HEK293T (cell line): Measurements from ENCODE around the gene HSD17B8.

ENCODE experiments used
- CTCF ChIA-PET: fragments of 350-600 bp; formaldehyde crosslinking; extraction: SDS; loops from one replicate; lab custom pipeline; 2021; ENCODE audit warnings: antibody characterized with exemption, inconsistent platforms; lab: Yijun Ruan, JAX
- POLR2A ChIA-PET: fragments of 350-600 bp; formaldehyde crosslinking; extraction: SDS; loops from one replicate; lab custom pipeline; 2020; ENCODE audit warnings: antibody characterized with exemption, inconsistent platforms; lab: Yijun Ruan, JAX
- DNase-seq: peaks from one replicate; pipeline ENCODE4 v3.0.0; 2012; ENCODE audit warnings: mixed read lengths; ENCODE audit errors: extremely low spot score
- ARNT ChIP-seq: fragments of 450-650 bp; IDR thresholded peaks from 2 replicates; pipeline ENCODE4 v1.6.1; 2017; ENCODE audit warnings: mild to moderate bottlenecking
- BHLHE40 ChIP-seq: fragments of 450-650 bp; IDR thresholded peaks from 2 replicates; pipeline ENCODE4 v1.6.1; 2016; ENCODE audit warnings: mild to moderate bottlenecking, moderate library complexity, borderline replicate concordance
- CTBP1 ChIP-seq: fragments of 450-650 bp; IDR thresholded peaks from 2 replicates; pipeline ENCODE4 v1.6.1; 2016; ENCODE audit warnings: borderline replicate concordance
- ELF4 ChIP-seq: fragments of 450-650 bp; IDR thresholded peaks from 2 replicates; pipeline ENCODE4 v1.6.1; 2017; ENCODE audit warnings: antibody characterized with exemption
- FOXA1 ChIP-seq: fragments of 450-650 bp; IDR thresholded peaks from 2 replicates; pipeline ENCODE4 v1.6.1; 2016; ENCODE audit warnings: mild to moderate bottlenecking
- FOXK2 ChIP-seq: fragments of 450-650 bp; IDR thresholded peaks from 2 replicates; pipeline ENCODE4 v1.6.1; 2016; ENCODE audit warnings: mild to moderate bottlenecking
- FOXM1 ChIP-seq: fragments of 450-650 bp; IDR thresholded peaks from 2 replicates; pipeline ENCODE4 v1.6.1; 2017; ENCODE audit warnings: mild to moderate bottlenecking, borderline replicate concordance
- HDGF ChIP-seq: fragments of 450-650 bp; IDR thresholded peaks from 2 replicates; pipeline ENCODE4 v1.6.1; 2017; ENCODE audit warnings: antibody characterized with exemption, borderline replicate concordance
- L3MBTL2 ChIP-seq: fragments of 450-650 bp; conservative IDR thresholded peaks from 2 replicates; pipeline ENCODE4 v1.6.1; 2016; ENCODE audit warnings: mild to moderate bottlenecking
- LEF1 ChIP-seq: fragments of 450-650 bp; IDR thresholded peaks from 2 replicates; pipeline ENCODE4 v1.6.1; 2017; ENCODE audit warnings: mild to moderate bottlenecking, borderline replicate concordance
- NFRKB ChIP-seq: fragments of 450-650 bp; IDR thresholded peaks from 2 replicates; pipeline ENCODE4 v1.6.1; 2016; ENCODE audit warnings: mild to moderate bottlenecking, moderate library complexity
- SP1 ChIP-seq: fragments of 450-650 bp; IDR thresholded peaks from 2 replicates; pipeline ENCODE4 v1.6.1; 2017
- SUZ12 ChIP-seq: fragments of 450-650 bp; IDR thresholded peaks from 2 replicates; pipeline ENCODE4 v1.6.1; 2016; ENCODE audit warnings: mild to moderate bottlenecking
- TARDBP ChIP-seq: fragments of 450-650 bp; IDR thresholded peaks from 2 replicates; pipeline ENCODE4 v1.6.1; 2016
- ZNF384 ChIP-seq: fragments of 450-650 bp; IDR thresholded peaks from 2 replicates; pipeline ENCODE4 v1.6.1; 2016
- TF ChIP-seq, protein P1 (sequence below): fragments of 450-650 bp; IDR thresholded peaks from 2 replicates; pipeline ENCODE4 v1.6.1; 2016

Gene HSD17B8

GRCh38 chr6:33201147-33201545, 3.3 kb upstream of the HSD17B8 start:
- POLR2A ChIA-PET = no interaction called here
- CTCF ChIA-PET = no interaction called here
- TF ChIP-seq CTBP1 (no peak), TARDBP (no peak), LEF1 (no peak), L3MBTL2 (no peak), SP1 (no peak), NFRKB (no peak), HDGF (no peak), FOXM1 (no peak), ARNT (no peak), FOXK2 (no peak), FOXA1 (no peak), SUZ12 (no peak), BHLHE40 (no peak), ELF4 (no peak), ZNF384 (no peak)
- TF ChIP-seq, protein P1, sequence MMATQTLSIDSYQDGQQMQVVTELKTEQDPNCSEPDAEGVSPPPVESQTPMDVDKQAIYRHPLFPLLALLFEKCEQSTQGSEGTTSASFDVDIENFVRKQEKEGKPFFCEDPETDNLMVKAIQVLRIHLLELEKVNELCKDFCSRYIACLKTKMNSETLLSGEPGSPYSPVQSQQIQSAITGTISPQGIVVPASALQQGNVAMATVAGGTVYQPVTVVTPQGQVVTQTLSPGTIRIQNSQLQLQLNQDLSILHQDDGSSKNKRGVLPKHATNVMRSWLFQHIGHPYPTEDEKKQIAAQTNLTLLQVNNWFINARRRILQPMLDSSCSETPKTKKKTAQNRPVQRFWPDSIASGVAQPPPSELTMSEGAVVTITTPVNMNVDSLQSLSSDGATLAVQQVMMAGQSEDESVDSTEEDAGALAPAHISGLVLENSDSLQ = no peak
- no peak for DNase-seq

DNA sequence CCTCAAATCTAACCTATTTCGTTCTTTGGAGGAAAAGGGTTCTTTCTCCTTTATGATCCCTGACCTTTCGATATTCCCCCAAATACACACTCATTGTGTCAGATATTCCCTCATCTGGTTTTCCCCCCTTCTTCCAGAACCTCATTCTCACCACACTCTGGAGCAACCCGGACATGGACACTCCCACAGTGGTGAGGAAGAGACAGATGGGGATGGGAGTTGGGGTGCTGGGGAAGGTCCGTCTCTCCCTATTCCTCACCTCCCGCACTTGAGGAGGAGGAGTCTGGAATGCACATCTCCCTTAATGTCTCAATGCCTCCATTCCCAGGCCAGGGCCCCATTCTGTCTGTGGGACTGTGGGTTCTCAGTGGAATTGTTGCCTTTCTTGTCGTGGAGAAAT, 2.5 kb upstream of the HSD17B8 start:
- CTCF ChIA-PET = no interaction called here
- TF ChIP-seq FOXA1 (no peak), NFRKB (no peak), ELF4 (no peak), ARNT (no peak), SP1 (no peak), ZNF384 (no peak), BHLHE40 (no peak), LEF1 (no peak), FOXK2 (no peak)
- TF ChIP-seq, protein P1 = no peak
- POLR2A ChIA-PET = no interaction called here
- no peak for DNase-seq

GRCh38 chr6:33202799-33203198, 1.7 kb upstream of the HSD17B8 start:
- no peak for TF ChIP-seq NFRKB
- TF ChIP-seq FOXM1 = no peak
- TF ChIP-seq ZNF384 = no peak
- no peak for TF ChIP-seq SUZ12
- TF ChIP-seq L3MBTL2 = no peak
- no peak for TF ChIP-seq FOXK2
- no peak for TF ChIP-seq CTBP1
- POLR2A ChIA-PET = interaction anchor here (1.2 kb wide), 2 partner anchors 75 to 231 kb away, joined by 3 read pairs; no protein-coding TSS in a partner anchor

DNA sequence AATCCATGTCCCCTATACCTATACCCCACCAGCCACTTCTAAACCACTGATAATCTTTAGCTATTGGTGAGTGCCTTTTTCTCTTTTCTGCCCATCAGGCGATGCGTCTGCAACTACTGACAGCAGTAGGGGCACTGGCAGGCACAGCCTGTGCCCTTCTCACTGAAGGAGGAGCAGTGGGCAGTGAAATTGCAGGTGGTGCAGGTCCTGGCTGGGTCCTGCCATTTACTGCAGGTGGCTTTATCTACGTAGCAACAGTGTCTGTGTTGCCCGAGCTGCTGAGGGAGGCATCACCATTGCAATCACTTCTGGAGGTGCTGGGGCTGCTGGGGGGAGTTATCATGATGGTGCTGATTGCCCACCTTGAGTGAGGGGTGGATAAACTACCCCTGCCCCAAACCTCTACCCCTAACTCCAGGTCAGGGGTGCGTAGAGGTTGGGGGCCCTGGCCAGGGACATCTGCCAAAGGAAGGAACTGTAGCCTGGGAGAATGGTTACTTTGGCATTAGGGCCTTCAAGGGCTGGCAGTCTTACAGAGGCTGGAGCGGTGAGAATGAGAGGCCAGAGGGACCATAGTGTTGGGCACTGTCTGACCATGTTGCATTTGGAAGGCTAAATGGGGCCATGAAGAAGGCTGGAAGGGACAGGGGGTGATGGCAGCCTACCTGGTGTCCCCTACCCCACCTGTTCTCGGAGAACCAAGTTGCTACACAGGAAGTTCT, 851 bp upstream of the HSD17B8 start:
- DNase-seq = no peak
- no peak for TF ChIP-seq ARNT
- no peak for TF ChIP-seq ZNF384
- no peak for TF ChIP-seq SUZ12
- no peak for TF ChIP-seq ELF4
- TF ChIP-seq L3MBTL2 = no peak
- TF ChIP-seq SP1 = no peak
- no peak for TF ChIP-seq HDGF
- TF ChIP-seq, protein P1 = no peak
- no peak for TF ChIP-seq BHLHE40
- no peak for TF ChIP-seq TARDBP
- TF ChIP-seq LEF1 = no peak
- TF ChIP-seq NFRKB = no peak
- no peak for TF ChIP-seq FOXM1
- TF ChIP-seq FOXK2 = no peak
- TF ChIP-seq CTBP1 = no peak
- TF ChIP-seq FOXA1 = no peak
- CTCF ChIA-PET = no interaction called here
- POLR2A ChIA-PET = interaction anchor here (1.2 kb wide), 2 partner anchors 74 to 232 kb away, joined by 3 read pairs; no protein-coding TSS in a partner anchor

More at GRCh38 chr6:33202799-33203198, 1.7 kb upstream of the HSD17B8 start:
- no peak for DNase-seq
- CTCF ChIA-PET = no interaction called here

DNA sequence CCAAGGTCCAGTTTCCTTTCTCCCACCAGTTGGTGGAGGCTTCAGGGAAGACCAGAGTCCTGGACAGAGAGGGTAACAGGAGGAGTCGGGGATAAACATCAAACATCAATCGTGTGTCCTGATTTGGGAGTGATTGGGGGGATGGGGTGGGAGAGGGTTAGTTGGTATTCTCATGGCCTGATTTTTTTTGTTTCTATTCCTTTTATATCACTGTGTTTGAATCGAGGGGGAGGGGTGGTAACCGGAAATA, 365 bp upstream of the HSD17B8 start:
- ChIA-PET CTCF (no interaction called here), POLR2A (interaction anchor here (0.5 to 2.4 kb wide), 4 partner anchors 30 to 233 kb away, joined by 4 to 25 read pairs (median 6); no protein-coding TSS in a partner anchor)
- DNase-seq = no peak
- TF ChIP-seq, protein P1 = no peak
- TF ChIP-seq TARDBP (no peak), ZNF384 (no peak), HDGF (no peak), BHLHE40 (no peak), FOXM1 (no peak), FOXA1 (no peak), SUZ12 (no peak), CTBP1 (no peak)
